NCI-H2171 treated with DMSO at 0.1 percent for 48 hours (cell line): ENCODE data around the gene LMLN.
"Not testable (repeated sequence)": the region's sequence is repeated elsewhere in the genome, so short reads cannot be mapped to it uniquely, and the experiment has no call there.

Experiments used
- DNase-seq: peaks from one replicate; lab custom pipeline; 2025; lab: John Stamatoyannopoulos, UW

Gene LMLN

DNA sequence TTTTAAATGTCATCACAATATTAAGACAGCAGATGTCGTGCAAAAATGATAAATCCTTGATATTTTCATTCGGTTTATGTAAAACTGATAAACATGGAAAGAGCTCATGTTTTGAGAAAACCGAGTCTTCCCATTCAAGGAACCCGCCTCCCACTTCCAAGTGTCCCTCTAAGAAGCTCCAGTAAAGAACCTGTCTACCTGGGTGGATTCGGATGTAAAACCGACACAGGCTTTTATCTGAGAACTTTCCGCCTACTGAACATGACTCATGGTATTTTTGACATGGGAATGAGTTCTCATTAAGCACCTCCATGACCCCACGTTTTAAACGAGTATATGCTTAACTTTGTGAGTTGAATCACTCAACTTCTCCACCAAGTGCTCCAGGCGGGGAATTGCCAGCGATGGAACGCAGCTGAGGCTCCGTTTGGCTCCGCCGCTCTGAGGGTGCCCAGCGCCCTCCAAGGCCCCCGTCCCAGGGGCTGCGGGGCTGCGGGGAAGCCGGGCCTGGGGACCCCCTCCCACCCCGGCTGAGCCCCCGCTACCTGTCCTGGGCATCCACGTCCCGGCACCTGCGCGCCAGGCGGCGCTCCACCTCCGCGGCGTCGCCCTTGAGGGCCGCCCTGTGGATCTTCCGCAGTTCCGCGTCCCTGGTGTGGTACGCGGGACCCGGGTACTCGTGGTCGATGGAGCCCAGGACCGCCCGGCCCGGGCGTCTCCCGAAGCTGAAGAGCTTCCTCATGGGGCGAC, 119.9 kb downstream of the LMLN start:
- DNase-seq = peak; percentile 36

DNA sequence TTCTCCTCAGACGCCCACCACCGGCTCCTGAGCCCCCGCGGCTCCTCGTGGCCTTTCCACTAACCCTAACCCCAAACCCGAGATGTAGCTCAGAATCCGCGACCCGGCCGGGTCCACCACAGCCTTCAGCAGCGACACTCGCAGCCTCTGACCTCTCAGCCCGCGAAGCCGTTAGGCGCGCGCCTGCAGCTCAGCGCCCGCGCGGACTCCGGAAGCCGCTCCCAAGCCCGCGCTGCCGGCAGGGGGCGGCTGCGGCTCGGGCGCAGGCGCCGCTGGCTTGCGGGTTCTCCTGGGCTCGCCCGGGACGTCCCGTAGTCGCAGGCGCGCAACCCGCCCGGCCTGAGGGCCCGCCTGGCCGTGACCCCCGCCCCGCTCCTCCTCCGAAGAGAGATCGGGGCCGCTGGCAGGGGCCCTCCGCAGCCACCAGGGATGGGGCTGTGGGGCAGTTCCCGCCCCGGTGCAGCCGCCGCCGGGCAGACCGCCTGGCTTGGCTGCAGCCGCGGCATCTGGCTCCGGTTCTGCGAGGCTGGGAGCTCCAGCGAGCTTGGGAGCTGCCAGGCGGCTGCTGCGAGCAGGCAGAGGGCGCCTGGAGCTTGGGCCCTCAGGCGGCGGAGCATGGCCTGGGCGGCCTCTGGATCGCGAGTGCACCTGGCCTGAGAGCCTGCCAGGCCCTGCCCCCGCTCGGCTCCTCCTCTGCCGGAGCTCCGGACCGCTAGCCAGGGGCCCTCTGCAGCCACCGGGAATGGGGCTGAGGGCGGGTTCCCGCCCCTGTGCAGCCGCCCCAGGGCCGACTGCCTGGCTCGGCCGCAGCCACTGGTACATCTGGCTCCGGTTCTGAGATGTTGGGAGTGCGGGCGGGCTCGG, 120.7 kb downstream of the LMLN start:
- peak; percentile 69 for DNase-seq

DNA sequence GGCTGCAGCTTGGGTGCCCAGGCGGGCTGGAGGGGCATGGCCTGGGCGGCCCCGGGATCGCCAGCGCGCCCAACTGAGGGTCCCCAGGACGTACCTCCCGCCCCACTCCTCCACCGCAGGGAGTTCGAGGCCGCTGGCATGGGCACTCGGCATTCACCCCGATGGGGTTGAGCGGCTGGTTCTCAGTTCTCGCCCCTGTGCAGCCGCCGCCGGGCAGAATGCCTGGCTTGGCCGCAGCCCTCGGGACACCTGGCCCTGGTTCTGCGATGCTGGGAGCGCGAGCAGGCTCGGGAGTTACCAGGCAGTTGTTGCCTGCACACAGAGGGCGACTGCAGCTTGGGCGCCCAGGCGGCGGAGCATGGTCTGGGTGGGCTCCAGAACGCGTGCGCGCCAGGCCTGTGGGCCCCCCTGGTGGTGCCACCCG, 121.4 kb downstream of the LMLN start:
- peak; percentile 5 for DNase-seq

DNA sequence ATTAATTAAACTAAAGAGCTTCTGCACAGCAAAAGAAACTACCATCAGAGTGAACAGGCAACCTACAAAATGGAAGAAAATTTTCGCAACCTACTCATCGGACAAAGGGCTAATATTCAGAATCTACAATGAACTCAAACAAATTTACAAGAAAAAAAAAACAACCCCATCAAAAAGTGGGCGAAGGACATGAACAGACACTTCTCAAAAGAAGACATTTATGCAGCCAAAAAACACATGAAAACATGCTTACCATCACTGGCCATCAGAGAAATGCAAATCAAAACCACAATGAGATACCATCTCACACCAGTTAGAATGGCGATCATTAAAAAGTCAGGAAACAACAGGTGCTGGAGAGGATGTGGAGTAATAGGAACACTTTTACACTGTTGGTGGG, 122.2 kb downstream of the LMLN start:
- not testable (repeated sequence) for DNase-seq

DNA sequence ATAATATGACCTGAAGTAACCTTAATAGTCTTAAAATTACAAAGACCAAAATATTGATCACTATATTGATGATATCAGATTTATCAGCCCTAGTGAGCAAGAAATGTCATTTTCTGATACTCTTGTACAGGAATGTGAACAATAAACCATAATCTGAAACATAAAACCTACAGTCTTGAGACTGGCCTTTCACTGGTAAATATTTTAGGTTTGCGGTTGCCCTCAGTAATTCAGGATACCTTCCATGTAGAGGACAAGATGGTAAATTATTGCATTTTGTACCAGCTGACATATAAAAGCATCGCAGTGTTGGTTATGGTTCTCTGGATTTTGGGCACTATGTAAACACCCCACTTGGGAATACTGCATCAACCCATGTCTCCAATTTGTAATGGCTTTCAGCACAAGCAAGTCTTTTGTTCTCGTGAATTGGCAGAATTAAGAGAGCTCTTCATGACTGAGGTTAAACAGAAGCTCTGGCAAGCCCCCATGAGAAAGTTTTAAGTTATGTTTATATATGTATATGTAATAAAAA, 128.5 kb downstream of the LMLN start:
- no peak for DNase-seq

DNA sequence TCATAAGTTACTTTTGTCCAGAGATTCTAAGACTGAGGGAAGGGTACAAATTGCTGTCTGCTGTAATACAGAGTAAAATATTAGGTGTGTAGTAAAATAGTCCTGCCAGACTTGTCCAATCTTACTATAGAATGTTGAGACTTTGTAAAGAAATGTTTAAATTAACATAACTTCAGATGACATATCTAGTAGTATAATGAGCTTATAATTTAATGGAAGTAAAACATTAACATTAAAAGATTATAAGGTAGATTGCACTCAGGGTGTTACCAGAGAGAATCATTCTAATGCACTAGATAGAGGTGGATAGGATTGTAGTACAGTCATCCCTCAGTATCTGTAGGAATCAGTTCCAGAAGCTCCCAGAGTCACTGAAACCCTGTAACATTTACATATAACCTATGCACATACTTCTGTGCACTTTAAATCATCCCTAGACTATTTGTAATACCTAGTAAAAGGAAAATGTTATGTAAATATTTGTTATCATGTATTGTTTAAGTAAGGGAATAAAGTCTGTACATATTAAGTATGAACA, 130.8 kb downstream of the LMLN start:
- no peak for DNase-seq

DNA sequence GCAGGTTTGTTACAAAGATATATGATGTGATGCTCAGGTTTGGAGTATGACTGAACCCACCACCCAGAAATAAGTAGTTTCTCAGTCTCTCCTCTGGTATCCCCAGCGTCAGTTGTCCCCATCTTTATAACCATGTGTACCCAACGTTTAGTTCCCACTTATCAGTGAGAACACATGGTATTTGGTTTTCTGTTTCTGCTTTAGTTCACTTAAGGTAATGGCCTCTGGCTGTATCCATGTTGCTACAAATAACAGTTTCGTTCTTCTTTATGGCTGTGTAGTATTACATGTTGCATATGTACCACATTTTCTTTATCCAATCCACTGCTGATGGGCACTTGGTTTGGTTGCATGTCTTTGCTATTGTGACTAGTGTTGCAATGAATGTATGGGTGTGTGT, 132.3 kb downstream of the LMLN start:
- no peak for DNase-seq

DNA sequence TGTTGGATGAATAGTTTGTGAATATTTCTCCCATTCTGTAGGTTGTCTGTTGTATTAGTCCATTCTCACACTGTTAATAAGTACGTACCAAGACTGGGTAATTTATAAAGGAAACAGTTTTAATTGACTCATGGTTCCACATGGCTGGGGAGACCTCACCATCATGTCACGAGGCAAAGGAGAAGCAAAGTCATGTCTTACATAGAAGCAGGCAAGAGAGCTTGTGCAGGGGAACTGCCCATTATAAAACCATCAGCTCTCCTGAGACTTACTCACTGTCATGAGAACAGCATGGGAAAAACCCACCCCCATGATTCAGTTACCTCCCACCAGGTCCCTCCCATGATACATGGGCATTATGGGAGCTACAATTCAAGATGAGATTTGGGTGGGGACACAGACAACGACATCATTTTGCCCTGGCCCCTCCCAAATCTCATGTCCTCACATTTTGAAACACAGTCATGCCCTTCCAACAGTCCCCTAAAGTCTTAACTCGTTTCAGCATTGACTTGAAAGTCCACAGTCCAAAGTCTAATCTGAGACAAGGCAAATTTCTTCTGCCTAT, 133.2 kb downstream of the LMLN start:
- no peak for DNase-seq
